OCI-M1 (cell line): ENCODE results near the gene NECAB3.
A peak's percentile ranks its signal among the peaks of the same experiment; 100 is the strongest.
"Not testable (repeated sequence)": the region's sequence is repeated elsewhere in the genome, so short reads cannot be mapped to it uniquely, and the experiment has no call there.

Experiments
- DNase-seq: peaks from one replicate; lab custom pipeline; 2025; lab: John Stamatoyannopoulos, UW

The NECAB3 gene, protein sequence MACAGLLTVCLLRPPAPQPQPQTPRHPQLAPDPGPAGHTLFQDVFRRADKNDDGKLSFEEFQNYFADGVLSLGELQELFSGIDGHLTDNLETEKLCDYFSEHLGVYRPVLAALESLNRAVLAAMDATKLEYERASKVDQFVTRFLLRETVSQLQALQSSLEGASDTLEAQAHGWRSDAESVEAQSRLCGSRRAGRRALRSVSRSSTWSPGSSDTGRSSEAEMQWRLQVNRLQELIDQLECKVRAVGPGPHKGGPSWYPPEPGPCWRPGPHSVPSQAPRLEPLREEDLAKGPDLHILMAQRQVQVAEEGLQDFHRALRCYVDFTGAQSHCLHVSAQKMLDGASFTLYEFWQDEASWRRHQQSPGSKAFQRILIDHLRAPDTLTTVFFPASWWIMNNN

DNA sequence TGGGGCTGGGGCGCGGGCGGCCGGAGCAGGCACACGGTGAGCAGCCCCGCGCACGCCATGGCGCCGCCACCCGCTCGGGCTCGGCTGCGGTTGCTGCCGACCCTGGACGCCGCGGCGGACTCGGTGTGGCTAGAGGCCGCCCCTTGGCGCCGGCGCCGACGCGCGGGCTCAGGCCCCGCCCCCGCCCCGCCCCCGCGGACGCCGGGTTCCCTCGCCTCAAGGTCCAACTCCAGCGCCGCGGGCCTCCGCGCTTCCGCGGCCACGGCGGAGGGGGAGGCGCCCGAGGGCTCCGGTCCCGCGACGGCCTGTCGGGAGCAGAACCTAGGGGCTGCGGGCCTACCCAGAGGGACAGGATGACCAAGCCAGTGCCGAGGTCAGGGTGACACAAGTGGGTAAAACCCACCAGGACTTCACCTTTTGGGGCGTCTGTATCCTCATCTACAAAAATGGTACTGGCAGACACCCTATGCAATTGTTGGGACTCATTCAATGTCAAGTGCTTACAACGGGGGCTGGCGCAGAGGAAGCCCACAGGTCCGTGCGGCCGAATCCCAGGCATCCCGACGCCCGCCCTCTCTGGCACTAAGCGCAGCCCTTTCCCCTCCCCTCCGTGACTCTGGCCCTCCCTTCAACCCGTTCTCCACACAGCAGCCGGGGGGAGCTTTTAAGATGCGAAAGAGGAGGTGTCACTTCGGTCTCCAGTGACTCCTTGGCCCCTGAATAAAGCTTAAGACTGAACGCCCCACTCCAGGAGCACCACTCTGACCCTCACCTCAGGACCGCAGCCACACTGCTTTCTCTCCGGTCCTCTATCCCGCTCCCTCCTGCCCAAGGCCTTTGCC, at the start of gene NECAB3:
NECAB3 (minus strand) TSS at position 135 of the 842 bp plus-strand sequence; CDS start at position 59, 76 bp downstream.
- peak; percentile 88 for DNase-seq

- DNase-seq, result no peak
Observed at GRCh38 chr20:33721391-33722140, 47.3 kb upstream of the NECAB3 start.

- DNase-seq, result peak; percentile 98
Observed at GRCh38 chr20:33719989-33720709, 45.9 kb upstream of the NECAB3 start, which contains the start of gene PXMP4. TSS of gene PXMP4 (minus strand) at chr20:33720310. CDS start at chr20:33720207, 103 bp downstream.

GRCh38 chr20:33719277-33719988, 45.2 kb upstream of the NECAB3 start:
- DNase-seq, result no peak

GRCh38 chr20:33716498-33716897, 42.3 kb upstream of the NECAB3 start:
- DNase-seq, result no peak

GRCh38 chr20:33713865-33714367, 39.7 kb upstream of the NECAB3 start:
- no peak for DNase-seq

- DNase-seq, result no peak
Observed at GRCh38 chr20:33711446-33711738, 37.2 kb upstream of the NECAB3 start.

DNA sequence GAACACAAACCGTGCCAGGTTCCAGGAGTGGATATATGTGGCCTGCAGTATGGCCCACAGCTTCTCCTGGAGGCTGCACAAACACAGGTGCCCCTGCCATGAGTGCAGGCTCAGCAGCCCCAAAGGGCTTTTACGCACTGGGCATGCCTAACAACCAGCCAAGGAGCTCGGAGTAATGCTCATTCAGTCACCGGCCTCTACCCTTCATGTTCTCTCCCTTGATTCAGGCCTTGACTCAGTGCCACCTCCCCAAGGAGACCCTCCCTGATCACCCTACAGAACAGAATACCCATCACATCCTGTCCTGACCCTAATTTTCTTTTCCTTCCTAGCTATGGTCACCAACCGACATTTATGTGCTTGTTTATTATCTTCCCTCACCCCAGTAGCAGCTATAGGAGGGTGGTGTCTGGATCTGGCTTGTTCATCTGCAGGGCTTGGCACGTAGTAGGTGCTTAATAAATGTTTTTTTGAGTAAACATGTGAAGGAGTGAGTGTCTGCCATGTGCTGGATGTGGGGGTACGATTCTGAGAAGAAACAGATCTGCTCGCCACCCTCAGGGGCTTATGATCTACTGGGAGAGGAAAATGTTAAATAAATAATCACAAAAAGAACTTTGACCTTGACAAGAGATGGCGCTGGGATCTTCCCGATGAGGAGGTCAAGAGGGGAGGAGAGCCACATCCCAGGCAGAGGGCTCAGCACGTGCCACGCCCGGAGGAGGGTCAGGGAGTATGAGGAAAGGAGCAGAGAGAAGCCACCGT, 36.6 kb upstream of the NECAB3 start:
- DNase-seq, result no peak

DNA sequence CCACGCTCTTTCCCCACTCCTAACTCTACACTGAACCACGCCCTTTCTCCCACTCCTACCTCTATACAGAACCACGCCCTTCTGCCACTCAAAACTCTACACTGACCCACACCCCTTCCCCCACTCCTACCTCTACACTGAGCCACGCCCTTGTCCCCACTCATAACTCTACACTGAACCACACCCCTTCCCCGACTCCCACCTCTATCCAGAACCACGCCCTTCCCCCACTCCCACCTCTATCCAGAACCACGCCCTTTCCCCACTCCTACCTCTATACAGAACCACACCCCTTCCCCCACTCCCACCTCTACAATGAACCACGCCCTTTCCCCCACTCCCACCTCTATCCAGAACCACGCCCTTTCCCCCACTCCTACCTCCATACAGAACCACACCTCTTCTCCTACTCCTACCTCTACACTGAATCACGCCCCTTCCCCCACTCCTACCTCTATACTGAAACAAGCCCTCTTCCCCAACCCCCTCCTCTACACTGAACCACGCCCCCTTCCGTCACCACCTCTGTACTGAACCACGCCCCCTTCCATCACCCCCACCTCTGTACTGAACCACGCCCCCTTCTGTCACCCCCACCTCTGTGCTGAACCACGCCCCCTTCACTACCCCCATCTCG, 35.8 kb upstream of the NECAB3 start:
- DNase-seq, result no peak

- peak; percentile 28 for DNase-seq
Observed at GRCh38 chr20:33709398-33709797, 35.2 kb upstream of the NECAB3 start.

GRCh38 chr20:33707668-33708067, 33.4 kb upstream of the NECAB3 start:
- DNase-seq, result no peak

DNA sequence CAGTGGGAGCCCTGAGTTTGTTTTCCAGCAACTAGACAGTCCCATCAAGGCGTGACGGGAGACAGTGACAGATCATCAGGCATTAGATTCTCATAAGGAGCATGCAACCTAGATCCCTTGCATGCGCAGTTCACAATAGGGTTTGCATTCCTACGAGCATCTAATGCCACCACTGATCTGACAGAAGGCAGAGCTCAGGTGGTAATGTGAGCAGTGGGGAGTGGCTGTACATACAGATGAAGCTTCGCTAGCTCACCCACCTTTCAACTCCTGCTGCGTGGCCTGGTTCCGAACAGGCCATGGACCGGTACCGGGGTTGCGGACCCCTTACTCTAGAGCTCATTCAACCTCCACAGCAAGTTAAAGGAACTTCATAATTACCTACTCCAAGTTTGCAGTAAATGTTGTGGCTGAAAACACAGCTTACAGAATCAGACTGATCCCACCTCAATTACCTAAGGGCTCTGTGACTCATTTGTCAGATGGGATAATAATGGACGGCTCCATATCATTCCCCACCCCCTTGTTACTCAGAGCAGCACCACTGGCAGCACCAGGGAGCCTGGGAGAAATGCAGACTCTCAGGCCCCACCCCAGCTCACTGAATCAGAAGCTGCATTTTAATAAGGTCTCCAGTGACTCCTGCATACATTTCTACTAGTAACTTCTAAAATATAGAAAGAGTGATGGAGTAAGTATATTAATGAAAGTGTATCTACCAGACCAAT, 30.1 kb upstream of the NECAB3 start:
- no peak for DNase-seq

DNA sequence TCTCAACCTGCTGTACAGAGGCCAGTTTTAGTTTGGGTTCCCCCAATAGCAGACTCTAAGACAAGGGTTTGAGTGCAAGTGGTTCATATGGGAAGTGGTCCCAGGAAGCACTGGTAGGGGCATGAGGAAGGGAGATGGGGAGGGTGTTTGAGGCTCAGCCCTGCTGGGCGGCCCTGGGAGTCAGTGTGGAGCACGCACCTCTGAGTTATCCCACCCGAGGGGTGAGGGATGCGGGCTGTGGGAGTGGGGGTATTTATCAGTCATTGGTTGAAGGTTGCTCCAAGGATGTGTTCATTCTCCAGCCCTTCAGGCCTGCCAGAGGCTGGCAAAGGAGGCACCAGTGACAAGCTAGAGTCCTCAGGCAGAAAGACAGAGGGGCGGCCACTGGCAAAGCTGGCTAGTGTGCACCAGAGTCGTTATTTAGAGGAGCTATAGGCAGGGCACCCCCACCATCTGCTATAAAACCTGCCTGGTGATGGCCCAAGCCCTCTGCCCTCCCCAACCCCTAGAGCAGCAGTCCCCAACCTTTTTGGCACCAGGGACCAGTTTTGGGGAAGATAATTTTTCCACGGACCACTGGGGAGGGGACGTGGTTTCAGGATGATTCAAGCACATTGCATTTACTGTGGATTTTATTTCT, 29.4 kb upstream of the NECAB3 start:
- DNase-seq, result no peak

DNA sequence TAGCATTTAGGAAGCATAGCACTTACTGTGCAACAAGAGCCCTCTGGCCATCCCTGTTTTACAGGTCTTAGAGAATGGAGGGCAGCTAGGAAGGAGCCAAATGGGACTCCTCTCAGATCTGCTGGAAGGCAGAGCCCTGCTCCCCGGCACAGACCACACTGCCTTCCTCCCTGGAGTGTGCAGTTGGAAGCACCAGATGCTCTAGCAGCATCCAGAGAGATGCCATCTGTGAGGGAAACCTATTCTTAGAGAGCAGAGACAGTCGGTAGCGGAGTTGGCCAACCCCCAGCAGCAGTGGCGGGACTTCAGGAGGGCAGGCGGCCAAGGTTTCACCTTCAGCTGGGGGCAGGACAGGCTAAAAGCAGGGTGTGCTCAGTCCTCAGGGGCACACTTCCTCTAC, 28.6 kb upstream of the NECAB3 start:
- DNase-seq, result no peak

- DNase-seq, result no peak
Observed at GRCh38 chr20:33701629-33702450, 27.6 kb upstream of the NECAB3 start.

- not testable (repeated sequence) for DNase-seq
Observed at GRCh38 chr20:33700696-33701441, 26.6 kb upstream of the NECAB3 start.

DNA sequence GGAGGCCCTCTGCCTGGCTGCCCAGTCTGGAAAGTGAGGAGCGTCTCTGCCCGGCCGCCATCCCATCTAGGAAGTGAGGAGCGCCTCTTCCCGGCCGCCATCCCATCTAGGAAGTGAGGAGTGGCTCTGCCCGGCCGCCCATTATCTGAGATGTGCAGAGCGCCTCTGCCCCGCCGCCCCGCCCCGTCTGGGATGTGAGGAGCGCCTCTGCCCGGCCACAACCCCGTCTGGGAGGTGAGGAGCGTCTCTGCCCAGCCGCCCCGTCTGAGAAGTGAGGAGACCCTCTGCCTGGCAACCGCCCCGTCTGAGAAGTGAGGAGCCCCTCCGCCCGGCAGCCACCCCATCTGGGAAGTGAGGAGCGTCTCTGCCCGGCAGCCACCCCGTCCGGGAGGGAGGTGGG, 24.7 kb upstream of the NECAB3 start:
- not testable (repeated sequence) for DNase-seq
